ENCODE results near the gene SNRPD3.

The SNRPD3 gene

GRCh38 chr22:24541681-24542515 is 13.9 kb upstream of the SNRPD3 start:
- DNase-seq (ENCODE audit: low spot score) = no peak
- H3K36me3 ChIP-seq (ENCODE audit: low read depth) = peaks cover 31% of the 10 kb centered on the region
- TF ChIP-seq CTCF (IDR thresholded peaks at IDR 0.05; ENCODE audit: poor library complexity, severe bottlenecking) = no peak

DNA sequence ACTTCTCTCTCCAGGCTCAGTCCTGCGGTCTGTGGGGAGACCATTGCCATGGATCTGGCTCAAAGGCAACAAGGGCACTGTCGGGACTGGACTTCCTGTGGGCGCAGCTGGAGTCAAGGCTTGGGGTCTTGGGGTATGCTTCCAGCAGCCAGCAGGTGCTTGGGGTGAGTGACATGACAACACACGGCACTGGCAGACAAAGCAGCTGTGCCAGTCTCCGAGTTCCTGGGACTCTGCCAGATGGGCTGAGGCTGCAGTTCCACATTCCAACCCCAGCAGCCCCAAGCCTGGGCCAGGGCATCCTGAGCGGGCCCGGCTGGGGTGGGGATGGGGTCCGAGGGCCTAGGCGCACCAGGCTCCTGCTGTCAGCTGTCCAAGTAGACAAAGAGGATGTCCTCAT is 13.2 kb upstream of the SNRPD3 start:
- TF ChIP-seq CTCF (IDR thresholded peaks at IDR 0.05; ENCODE audit: poor library complexity, severe bottlenecking) = no peak
- Histone ChIP-seq H3K9me3 (ENCODE audit: severe bottlenecking) (no peaks in the 10 kb centered on the region), H3K36me3 (ENCODE audit: low read depth) (peaks cover 38% of the 10 kb centered on the region), H3K4me3 (ENCODE audit: severe bottlenecking) (no peak overlapping the region), H3K4me1 (ENCODE audit: insufficient read depth, poor library complexity, severe bottlenecking) (no peaks in the 10 kb centered on the region), H3K27me3 (ENCODE audit: insufficient read depth, poor library complexity, severe bottlenecking) (no peaks in the 10 kb centered on the region), H3K27ac (ENCODE audit: poor library complexity, severe bottlenecking) (no peak overlapping the region)
- DNase-seq (ENCODE audit: low spot score) (no peak), ATAC-seq (ENCODE audit: low read depth) (no peak)

More at GRCh38 chr22:24541681-24542515, 13.9 kb upstream of the SNRPD3 start:
- H3K27me3 ChIP-seq (ENCODE audit: insufficient read depth, poor library complexity, severe bottlenecking) = no peaks in the 10 kb centered on the region
- H3K4me3 ChIP-seq (ENCODE audit: severe bottlenecking) = no peak overlapping the region
- H3K27ac ChIP-seq (ENCODE audit: poor library complexity, severe bottlenecking) = no peak overlapping the region
- H3K9me3 ChIP-seq (ENCODE audit: severe bottlenecking) = no peaks in the 10 kb centered on the region
- ATAC-seq (ENCODE audit: low read depth) = no peak
- H3K4me1 ChIP-seq (ENCODE audit: insufficient read depth, poor library complexity, severe bottlenecking) = no peaks in the 10 kb centered on the region

DNA sequence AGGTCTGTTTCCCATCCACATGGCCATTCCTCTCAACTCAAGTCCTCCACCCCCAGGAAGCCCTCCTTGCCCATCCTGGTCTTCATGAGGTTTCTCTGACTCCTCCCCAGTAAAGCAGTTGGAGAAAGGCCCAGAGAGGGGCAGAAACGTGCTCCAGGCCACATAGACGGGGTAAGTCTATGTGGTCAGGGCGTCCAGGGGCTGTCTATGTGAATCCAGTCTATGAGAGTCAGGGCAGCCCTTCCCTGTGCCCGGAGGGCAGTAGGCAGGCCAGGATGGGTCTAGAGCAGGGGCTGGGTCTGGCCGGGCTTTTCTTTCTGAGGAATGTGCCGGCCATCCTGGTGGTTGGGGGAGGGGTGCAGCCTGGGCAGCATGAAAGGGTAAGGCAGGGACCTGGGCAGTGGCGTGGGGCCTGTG is 12.6 kb upstream of the SNRPD3 start:
- ATAC-seq (ENCODE audit: low read depth) (no peak), DNase-seq (ENCODE audit: low spot score) (no peak)
- Histone ChIP-seq H3K4me3 (ENCODE audit: severe bottlenecking) (no peak overlapping the region), H3K27ac (ENCODE audit: poor library complexity, severe bottlenecking) (no peak overlapping the region), H3K27me3 (ENCODE audit: insufficient read depth, poor library complexity, severe bottlenecking) (no peaks in the 10 kb centered on the region), H3K9me3 (ENCODE audit: severe bottlenecking) (no peaks in the 10 kb centered on the region), H3K36me3 (ENCODE audit: low read depth) (peaks cover 42% of the 10 kb centered on the region), H3K4me1 (ENCODE audit: insufficient read depth, poor library complexity, severe bottlenecking) (no peaks in the 10 kb centered on the region)
- no peak for TF ChIP-seq CTCF (IDR thresholded peaks at IDR 0.05; ENCODE audit: poor library complexity, severe bottlenecking)

DNA sequence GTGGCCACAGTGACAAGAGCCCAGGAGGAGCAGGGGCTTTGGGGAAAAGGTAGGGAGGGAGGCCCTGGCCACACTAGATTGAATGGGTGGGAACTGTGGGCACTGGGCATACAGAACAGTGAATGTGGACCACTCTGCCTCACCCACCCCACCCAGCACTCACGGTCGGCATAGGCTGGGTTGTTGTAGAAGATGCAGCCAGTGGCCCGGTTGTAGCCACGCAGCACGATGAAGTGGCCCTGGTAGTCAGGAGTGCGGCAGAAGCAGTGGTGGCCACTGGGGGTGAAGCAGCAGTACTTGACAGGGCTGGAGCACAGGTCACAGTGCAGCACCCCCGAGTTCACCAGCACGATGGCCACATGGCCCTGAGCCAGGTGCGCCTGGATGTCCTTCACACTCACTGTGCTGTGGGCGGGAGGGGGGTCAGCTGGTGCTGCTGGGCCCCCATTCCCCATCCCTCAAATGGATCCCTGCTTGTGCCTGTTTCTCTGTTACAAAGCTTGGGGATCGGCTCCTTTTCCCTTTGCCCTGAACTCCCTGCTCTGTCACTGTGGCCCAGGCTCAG is 12.0 kb upstream of the SNRPD3 start:
- no peak overlapping the region for H3K4me3 ChIP-seq (ENCODE audit: severe bottlenecking)
- no peaks in the 10 kb centered on the region for H3K9me3 ChIP-seq (ENCODE audit: severe bottlenecking)
- H3K27me3 ChIP-seq (ENCODE audit: insufficient read depth, poor library complexity, severe bottlenecking) = no peaks in the 10 kb centered on the region
- H3K4me1 ChIP-seq (ENCODE audit: insufficient read depth, poor library complexity, severe bottlenecking) = no peaks in the 10 kb centered on the region
- no peak for ATAC-seq (ENCODE audit: low read depth)
- peaks cover 44% of the 10 kb centered on the region for H3K36me3 ChIP-seq (ENCODE audit: low read depth)
- TF ChIP-seq CTCF (IDR thresholded peaks at IDR 0.05; ENCODE audit: poor library complexity, severe bottlenecking) = no peak
- DNase-seq (ENCODE audit: low spot score) = no peak
- no peak overlapping the region for H3K27ac ChIP-seq (ENCODE audit: poor library complexity, severe bottlenecking)

DNA sequence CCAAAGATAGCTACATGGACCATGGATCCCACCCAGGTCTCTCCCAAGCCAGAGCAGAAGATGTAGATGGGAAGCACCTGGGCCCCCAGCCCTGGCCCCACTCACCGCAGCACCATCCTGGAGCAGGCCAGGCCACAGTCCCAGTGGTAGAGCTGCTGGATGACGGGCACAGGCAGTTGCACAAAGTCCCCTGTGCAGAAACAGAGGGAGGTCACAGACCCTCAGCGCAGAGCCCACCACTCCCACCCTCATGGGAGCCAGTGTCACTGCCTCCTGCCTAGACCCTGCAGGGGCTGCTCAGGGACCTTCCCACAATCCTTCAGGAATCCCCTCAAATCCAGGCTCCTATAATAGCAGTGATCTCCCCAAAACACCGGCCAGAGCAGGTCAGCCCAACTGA is 7.0 kb upstream of the SNRPD3 start:
- DNase-seq (ENCODE audit: low spot score) (no peak), ATAC-seq (ENCODE audit: low read depth) (no peak)
- no peak for TF ChIP-seq CTCF (IDR thresholded peaks at IDR 0.05; ENCODE audit: poor library complexity, severe bottlenecking)
- no peaks in the 10 kb centered on the region for H3K9me3 ChIP-seq (ENCODE audit: severe bottlenecking)
- H3K27ac ChIP-seq (ENCODE audit: poor library complexity, severe bottlenecking) = no peak overlapping the region
- H3K36me3 ChIP-seq (ENCODE audit: low read depth) = peaks cover 35% of the 10 kb centered on the region
- no peaks in the 10 kb centered on the region for H3K4me1 ChIP-seq (ENCODE audit: insufficient read depth, poor library complexity, severe bottlenecking)
- H3K27me3 ChIP-seq (ENCODE audit: insufficient read depth, poor library complexity, severe bottlenecking) = no peaks in the 10 kb centered on the region
- H3K4me3 ChIP-seq (ENCODE audit: severe bottlenecking) = no peak overlapping the region
